ENCODE results near the gene CENPU.

CENPU gene

GRCh38 chr4:184699941-184700340 lies 34.0 kb downstream of the CENPU start:
- H3K4me1 ChIP-seq (ENCODE audit: control insufficient read depth, insufficient read depth, low read length): peaks cover 6% of the 10 kb centered on the region
- H3K9ac ChIP-seq (ENCODE audit: low read length): no peak overlapping the region
- H3K27me3 ChIP-seq (replicated peaks; ENCODE audit: control insufficient read depth, insufficient read depth, low read length): no peaks in the 10 kb centered on the region
- peak; percentile 32 for DNase-seq (ENCODE audit: low read depth)
- peaks cover 2% of the 10 kb centered on the region for H3K36me3 ChIP-seq (ENCODE audit: control insufficient read depth, insufficient read depth, low read length, severe bottlenecking)
- no peaks in the 10 kb centered on the region for H3K9me3 ChIP-seq (ENCODE audit: control insufficient read depth, low read length)
- H3K4me3 ChIP-seq (ENCODE audit: low read length): no peak overlapping the region

GRCh38 chr4:184697956-184698355 lies 35.9 kb downstream of the CENPU start:
- no peaks in the 10 kb centered on the region for H3K9me3 ChIP-seq (ENCODE audit: control insufficient read depth, low read length)
- H3K36me3 ChIP-seq (ENCODE audit: control insufficient read depth, insufficient read depth, low read length, severe bottlenecking): peaks cover 17% of the 10 kb centered on the region
- peaks cover 11% of the 10 kb centered on the region for H3K4me1 ChIP-seq (ENCODE audit: control insufficient read depth, insufficient read depth, low read length)
- DNase-seq (ENCODE audit: low read depth): no peak
- H3K4me3 ChIP-seq (ENCODE audit: low read length): peak overlapping the region; percentile 67
- H3K27me3 ChIP-seq (replicated peaks; ENCODE audit: control insufficient read depth, insufficient read depth, low read length): no peaks in the 10 kb centered on the region
- peak overlapping the region; percentile 51 for H3K9ac ChIP-seq (ENCODE audit: low read length)

GRCh38 chr4:184695178-184695896 lies 38.6 kb downstream of the CENPU start:
- Histone ChIP-seq H3K4me1 (ENCODE audit: control insufficient read depth, insufficient read depth, low read length) (peaks cover 11% of the 10 kb centered on the region), H3K9ac (ENCODE audit: low read length) (no peak overlapping the region), H3K4me3 (ENCODE audit: low read length) (no peak overlapping the region), H3K27me3 (replicated peaks; ENCODE audit: control insufficient read depth, insufficient read depth, low read length) (no peaks in the 10 kb centered on the region), H3K36me3 (ENCODE audit: control insufficient read depth, insufficient read depth, low read length, severe bottlenecking) (peaks cover 17% of the 10 kb centered on the region), H3K9me3 (ENCODE audit: control insufficient read depth, low read length) (no peaks in the 10 kb centered on the region)
- no peak for DNase-seq (ENCODE audit: low read depth)

GRCh38 chr4:184694412-184694956 lies 39.4 kb downstream of the CENPU start:
- no peak for DNase-seq (ENCODE audit: low read depth)
- no peaks in the 10 kb centered on the region for H3K27me3 ChIP-seq (replicated peaks; ENCODE audit: control insufficient read depth, insufficient read depth, low read length)
- H3K4me3 ChIP-seq (ENCODE audit: low read length): no peak overlapping the region
- H3K36me3 ChIP-seq (ENCODE audit: control insufficient read depth, insufficient read depth, low read length, severe bottlenecking): peaks cover 17% of the 10 kb centered on the region
- no peak overlapping the region for H3K9ac ChIP-seq (ENCODE audit: low read length)
- no peaks in the 10 kb centered on the region for H3K9me3 ChIP-seq (ENCODE audit: control insufficient read depth, low read length)
- H3K4me1 ChIP-seq (ENCODE audit: control insufficient read depth, insufficient read depth, low read length): peaks cover 11% of the 10 kb centered on the region

- Histone ChIP-seq H3K36me3 (ENCODE audit: control insufficient read depth, insufficient read depth, low read length, severe bottlenecking) (peaks cover 17% of the 10 kb centered on the region), H3K4me1 (ENCODE audit: control insufficient read depth, insufficient read depth, low read length) (peaks cover 17% of the 10 kb centered on the region), H3K27me3 (replicated peaks; ENCODE audit: control insufficient read depth, insufficient read depth, low read length) (no peaks in the 10 kb centered on the region), H3K9me3 (ENCODE audit: control insufficient read depth, low read length) (no peaks in the 10 kb centered on the region), H3K4me3 (ENCODE audit: low read length) (no peak overlapping the region), H3K9ac (ENCODE audit: low read length) (no peak overlapping the region)
- peak; percentile 64 for DNase-seq (ENCODE audit: low read depth)
These were observed 40.8 kb downstream of the CENPU start for GRCh38 chr4:184693056-184693455.

GRCh38 chr4:184689681-184690080 lies 44.2 kb downstream of the CENPU start:
- Histone ChIP-seq H3K4me3 (ENCODE audit: low read length) (no peak overlapping the region), H3K27me3 (replicated peaks; ENCODE audit: control insufficient read depth, insufficient read depth, low read length) (no peaks in the 10 kb centered on the region), H3K4me1 (ENCODE audit: control insufficient read depth, insufficient read depth, low read length) (peaks cover 15% of the 10 kb centered on the region), H3K9ac (ENCODE audit: low read length) (no peak overlapping the region), H3K9me3 (ENCODE audit: control insufficient read depth, low read length) (no peaks in the 10 kb centered on the region), H3K36me3 (ENCODE audit: control insufficient read depth, insufficient read depth, low read length, severe bottlenecking) (peaks cover 12% of the 10 kb centered on the region)
- DNase-seq (ENCODE audit: low read depth): no peak

- no peak overlapping the region for H3K4me3 ChIP-seq (ENCODE audit: low read length)
- H3K27me3 ChIP-seq (replicated peaks; ENCODE audit: control insufficient read depth, insufficient read depth, low read length): no peaks in the 10 kb centered on the region
- DNase-seq (ENCODE audit: low read depth): peak; percentile 74
- H3K4me1 ChIP-seq (ENCODE audit: control insufficient read depth, insufficient read depth, low read length): peaks cover 17% of the 10 kb centered on the region
- H3K9me3 ChIP-seq (ENCODE audit: control insufficient read depth, low read length): no peaks in the 10 kb centered on the region
- H3K36me3 ChIP-seq (ENCODE audit: control insufficient read depth, insufficient read depth, low read length, severe bottlenecking): no peaks in the 10 kb centered on the region
- no peak overlapping the region for H3K9ac ChIP-seq (ENCODE audit: low read length)
These were observed 45.4 kb downstream of the CENPU start for GRCh38 chr4:184688447-184688846.

- DNase-seq (ENCODE audit: low read depth): no peak
- H3K27me3 ChIP-seq (replicated peaks; ENCODE audit: control insufficient read depth, insufficient read depth, low read length): no peaks in the 10 kb centered on the region
- H3K9me3 ChIP-seq (ENCODE audit: control insufficient read depth, low read length): no peaks in the 10 kb centered on the region
- H3K4me3 ChIP-seq (ENCODE audit: low read length): no peak overlapping the region
- H3K9ac ChIP-seq (ENCODE audit: low read length): no peak overlapping the region
- peaks cover under 1% of the 10 kb centered on the region for H3K36me3 ChIP-seq (ENCODE audit: control insufficient read depth, insufficient read depth, low read length, severe bottlenecking)
- H3K4me1 ChIP-seq (ENCODE audit: control insufficient read depth, insufficient read depth, low read length): peaks cover 13% of the 10 kb centered on the region
These were observed 45.9 kb downstream of the CENPU start for GRCh38 chr4:184688005-184688404.

- H3K9me3 ChIP-seq (ENCODE audit: control insufficient read depth, low read length): no peaks in the 10 kb centered on the region
- H3K27me3 ChIP-seq (replicated peaks; ENCODE audit: control insufficient read depth, insufficient read depth, low read length): no peaks in the 10 kb centered on the region
- H3K4me1 ChIP-seq (ENCODE audit: control insufficient read depth, insufficient read depth, low read length): peaks cover 13% of the 10 kb centered on the region
- no peak overlapping the region for H3K4me3 ChIP-seq (ENCODE audit: low read length)
- H3K36me3 ChIP-seq (ENCODE audit: control insufficient read depth, insufficient read depth, low read length, severe bottlenecking): peaks cover 11% of the 10 kb centered on the region
- no peak for DNase-seq (ENCODE audit: low read depth)
- H3K9ac ChIP-seq (ENCODE audit: low read length): no peak overlapping the region
These were observed 49.3 kb downstream of the CENPU start for GRCh38 chr4:184684491-184685189.

- Histone ChIP-seq H3K9me3 (ENCODE audit: control insufficient read depth, low read length) (no peaks in the 10 kb centered on the region), H3K4me1 (ENCODE audit: control insufficient read depth, insufficient read depth, low read length) (peaks cover 6% of the 10 kb centered on the region), H3K4me3 (ENCODE audit: low read length) (no peak overlapping the region), H3K36me3 (ENCODE audit: control insufficient read depth, insufficient read depth, low read length, severe bottlenecking) (peaks cover 13% of the 10 kb centered on the region), H3K9ac (ENCODE audit: low read length) (no peak overlapping the region), H3K27me3 (replicated peaks; ENCODE audit: control insufficient read depth, insufficient read depth, low read length) (no peaks in the 10 kb centered on the region)
- no peak for DNase-seq (ENCODE audit: low read depth)
These were observed 52.0 kb downstream of the CENPU start for GRCh38 chr4:184681916-184682315.

- no peak for DNase-seq (ENCODE audit: low read depth)
These were observed 53.2 kb downstream of the CENPU start for GRCh38 chr4:184680698-184681097.

More at GRCh38 chr4:184680698-184681097, 53.2 kb downstream of the CENPU start:
- Histone ChIP-seq H3K9ac (ENCODE audit: low read length) (no peak overlapping the region), H3K9me3 (ENCODE audit: control insufficient read depth, low read length) (no peaks in the 10 kb centered on the region), H3K36me3 (ENCODE audit: control insufficient read depth, insufficient read depth, low read length, severe bottlenecking) (peaks cover 13% of the 10 kb centered on the region), H3K4me1 (ENCODE audit: control insufficient read depth, insufficient read depth, low read length) (peaks cover 6% of the 10 kb centered on the region), H3K4me3 (ENCODE audit: low read length) (no peak overlapping the region), H3K27me3 (replicated peaks; ENCODE audit: control insufficient read depth, insufficient read depth, low read length) (no peaks in the 10 kb centered on the region)

Data from adipocyte (in vitro differentiated cells).